HuH-7.5 (cell line): ENCODE measurements around the gene DEPDC5.

Source experiments
- DNase-seq: peaks from one replicate; pipeline ENCODE4 v3.0.0; 2011; ENCODE audit warnings: low spot score

DEPDC5 gene

GRCh38 chr22:31950226-31950625, 196.4 kb downstream of the DEPDC5 start:
- DNase-seq: no peak

GRCh38 chr22:31951194-31952093, 197.6 kb downstream of the DEPDC5 start:
- DNase-seq: no peak

- no peak for DNase-seq
These were observed 198.2 kb downstream of the DEPDC5 start for GRCh38 chr22:31952094-31952401.

DNA sequence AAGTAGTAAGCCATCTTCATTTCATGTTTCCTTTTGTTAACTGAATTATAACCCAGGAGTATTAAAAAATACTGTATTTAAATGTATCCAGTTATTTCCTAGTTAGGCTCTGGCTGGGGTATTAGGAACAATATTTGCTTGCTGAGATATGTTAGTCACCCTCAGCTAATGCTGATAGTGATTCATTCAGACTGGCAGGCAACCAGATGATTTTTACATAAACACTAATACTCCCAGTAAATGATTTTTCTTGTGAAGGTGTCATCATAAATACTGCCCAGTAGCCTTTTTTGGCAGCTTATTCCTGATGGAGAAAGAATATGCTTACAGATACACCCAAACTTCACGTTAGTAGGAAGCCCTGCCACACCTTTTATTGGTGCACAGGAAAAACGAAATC, 198.7 kb downstream of the DEPDC5 start:
- no peak for DNase-seq

DNA sequence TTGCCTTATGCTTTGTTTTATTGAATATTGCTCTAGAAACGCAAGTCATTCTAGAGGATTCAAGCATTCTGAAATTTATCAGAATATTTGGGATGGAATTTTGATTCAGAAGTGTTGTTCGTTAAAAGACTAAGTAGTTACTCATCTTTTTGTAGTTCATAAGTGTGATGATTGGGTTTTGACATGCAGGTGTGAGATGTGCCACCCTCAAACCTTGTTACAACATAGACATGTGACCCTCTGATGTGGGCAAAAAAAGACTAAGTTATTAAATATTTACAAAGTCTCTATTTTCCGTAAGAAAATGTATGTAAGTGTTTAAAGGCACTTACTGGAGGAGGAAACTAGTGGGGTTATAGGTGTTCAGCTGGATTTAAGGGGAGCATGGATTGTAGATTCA, 199.4 kb downstream of the DEPDC5 start:
- no peak for DNase-seq

- no peak for DNase-seq
These were observed 201.0 kb downstream of the DEPDC5 start for GRCh38 chr22:31954535-31955523.

GRCh38 chr22:31956360-31956759, 202.5 kb downstream of the DEPDC5 start:
- no peak for DNase-seq
